ENCODE results near the gene ADCK2. TPM values are rescaled to one million over a fixed set of nuclear protein-coding genes. Genes with fewer than 3 reads are reported as not detected.

Gene ADCK2
- total RNA-seq, 1 donor from 2014 or later = 12.4 TPM

DNA sequence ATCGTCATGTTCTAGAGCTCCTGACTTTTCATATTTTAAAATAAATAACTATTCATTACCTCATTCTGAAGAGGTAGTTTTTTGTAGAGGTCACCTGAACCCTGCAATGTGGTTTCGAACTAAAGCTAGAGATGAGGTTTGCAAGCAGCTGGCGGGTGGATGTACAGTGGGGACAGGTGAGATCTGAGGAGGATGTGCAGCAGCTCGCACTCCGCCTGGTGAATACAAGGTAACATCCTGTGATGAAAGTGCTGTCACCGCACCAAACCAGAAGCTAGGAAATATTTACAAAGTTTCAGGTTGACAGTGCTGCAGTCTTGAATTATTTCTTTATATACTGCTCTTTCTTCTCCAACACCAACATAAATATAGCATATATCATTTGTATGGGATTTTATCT, 50.3 kb downstream of the ADCK2 start:
- H3K9me3 Mint-ChIP-seq (ENCODE audit: unreplicated experiment) = no peaks in the 10 kb centered on the region
- TF ChIP-seq CTCF (IDR thresholded peaks at IDR 0.05; ENCODE audit: insufficient read depth, low read depth, low read length) (no peak), EZH2 (IDR thresholded peaks at IDR 0.05; ENCODE audit: insufficient read depth, low read length) (no peak)
- peaks cover 3% of the 10 kb centered on the region for H3K4me1 ChIP-seq (ENCODE audit: insufficient read depth, low read length)
- no peak overlapping the region for H3K27ac ChIP-seq (ENCODE audit: low read depth, low read length)
- no peak overlapping the region for H3K4me3 ChIP-seq (ENCODE audit: insufficient read depth, low read depth, low read length)
- no peaks in the 10 kb centered on the region for H3K79me2 ChIP-seq (ENCODE audit: insufficient read depth, low read length)
- H4K20me1 ChIP-seq (ENCODE audit: insufficient read depth, low read length) = no peaks in the 10 kb centered on the region
- H3K4me3 Mint-ChIP-seq (ENCODE audit: unreplicated experiment) = no peak overlapping the region
- no peak overlapping the region for H3K9ac ChIP-seq (ENCODE audit: low read length)
- H3K4me1 Mint-ChIP-seq (ENCODE audit: low read depth, unreplicated experiment) = peaks cover 20% of the 10 kb centered on the region
- H3K4me2 ChIP-seq (ENCODE audit: low read length) = no peak overlapping the region
- no peaks in the 10 kb centered on the region for H3K27me3 Mint-ChIP-seq (ENCODE audit: low read depth, unreplicated experiment)
- DNase-seq (ENCODE audit: low read depth) = no peak
- no peak for FAIRE-seq
- H3K36me3 ChIP-seq (ENCODE audit: insufficient read depth, low read length) = peaks cover 6% of the 10 kb centered on the region
- H3K27me3 ChIP-seq (ENCODE audit: insufficient read depth, low read length) = no peaks in the 10 kb centered on the region
- no peaks in the 10 kb centered on the region for H3K36me3 Mint-ChIP-seq (ENCODE audit: low read depth, unreplicated experiment)
- H3K27ac Mint-ChIP-seq (ENCODE audit: unreplicated experiment) = no peak overlapping the region
- H3K9me3 ChIP-seq (ENCODE audit: insufficient read depth, low read depth, low read length) = no peaks in the 10 kb centered on the region
- H2AFZ ChIP-seq (ENCODE audit: low read depth, low read length) = no peak overlapping the region

DNA sequence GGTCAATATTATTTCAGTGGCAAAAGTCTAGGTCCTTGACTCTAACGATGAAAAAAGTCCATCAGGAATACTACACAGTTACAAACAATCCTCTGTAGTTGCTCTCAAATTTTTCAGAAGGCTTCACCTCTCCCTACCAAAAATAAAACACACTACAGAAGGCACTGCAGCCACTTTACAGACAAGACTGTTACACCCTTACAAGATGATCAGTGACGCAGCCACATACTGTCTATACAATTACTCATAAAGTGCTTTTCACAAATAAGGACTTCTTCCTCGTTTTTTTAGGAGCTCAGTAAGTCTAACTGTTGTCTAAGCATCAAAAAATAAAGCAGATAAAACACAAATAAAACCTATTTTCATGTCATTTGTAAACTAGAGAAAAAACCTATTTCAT, 50.8 kb downstream of the ADCK2 start:
- H3K4me1 ChIP-seq (ENCODE audit: insufficient read depth, low read length) = peaks cover 3% of the 10 kb centered on the region
- peaks cover 6% of the 10 kb centered on the region for H3K36me3 ChIP-seq (ENCODE audit: insufficient read depth, low read length)
- no peaks in the 10 kb centered on the region for H3K9me3 Mint-ChIP-seq (ENCODE audit: unreplicated experiment)
- no peaks in the 10 kb centered on the region for H3K79me2 ChIP-seq (ENCODE audit: insufficient read depth, low read length)
- H3K36me3 Mint-ChIP-seq (ENCODE audit: low read depth, unreplicated experiment) = no peaks in the 10 kb centered on the region
- no peaks in the 10 kb centered on the region for H4K20me1 ChIP-seq (ENCODE audit: insufficient read depth, low read length)
- no peak for TF ChIP-seq CTCF (IDR thresholded peaks at IDR 0.05; ENCODE audit: insufficient read depth, low read depth, low read length)
- no peak for TF ChIP-seq EZH2 (IDR thresholded peaks at IDR 0.05; ENCODE audit: insufficient read depth, low read length)
- no peaks in the 10 kb centered on the region for H3K27me3 ChIP-seq (ENCODE audit: insufficient read depth, low read length)
- no peak overlapping the region for H3K4me3 Mint-ChIP-seq (ENCODE audit: unreplicated experiment)
- H2AFZ ChIP-seq (ENCODE audit: low read depth, low read length) = no peak overlapping the region
- H3K9ac ChIP-seq (ENCODE audit: low read length) = no peak overlapping the region
- no peaks in the 10 kb centered on the region for H3K27me3 Mint-ChIP-seq (ENCODE audit: low read depth, unreplicated experiment)
- H3K4me3 ChIP-seq (ENCODE audit: insufficient read depth, low read depth, low read length) = no peak overlapping the region
- H3K4me1 Mint-ChIP-seq (ENCODE audit: low read depth, unreplicated experiment) = peaks cover 23% of the 10 kb centered on the region
- H3K4me2 ChIP-seq (ENCODE audit: low read length) = no peak overlapping the region
- FAIRE-seq (no peak), DNase-seq (ENCODE audit: low read depth) (no peak)
- no peaks in the 10 kb centered on the region for H3K9me3 ChIP-seq (ENCODE audit: insufficient read depth, low read depth, low read length)
- H3K27ac ChIP-seq (ENCODE audit: low read depth, low read length) = no peak overlapping the region
- no peak overlapping the region for H3K27ac Mint-ChIP-seq (ENCODE audit: unreplicated experiment)

- Mint-ChIP-seq H3K36me3 (ENCODE audit: low read depth, unreplicated experiment) (peaks cover under 1% of the 10 kb centered on the region), H3K27ac (ENCODE audit: unreplicated experiment) (no peak overlapping the region), H3K4me1 (ENCODE audit: low read depth, unreplicated experiment) (peaks cover 20% of the 10 kb centered on the region), H3K4me3 (ENCODE audit: unreplicated experiment) (no peak overlapping the region), H3K9me3 (ENCODE audit: unreplicated experiment) (no peaks in the 10 kb centered on the region), H3K27me3 (ENCODE audit: low read depth, unreplicated experiment) (no peaks in the 10 kb centered on the region)
- Histone ChIP-seq H3K4me3 (ENCODE audit: insufficient read depth, low read depth, low read length) (no peak overlapping the region), H3K36me3 (ENCODE audit: insufficient read depth, low read length) (peaks cover 6% of the 10 kb centered on the region), H3K4me1 (ENCODE audit: insufficient read depth, low read length) (peaks cover 3% of the 10 kb centered on the region), H4K20me1 (ENCODE audit: insufficient read depth, low read length) (no peaks in the 10 kb centered on the region), H3K27me3 (ENCODE audit: insufficient read depth, low read length) (no peaks in the 10 kb centered on the region), H3K4me2 (ENCODE audit: low read length) (no peak overlapping the region), H3K27ac (ENCODE audit: low read depth, low read length) (no peak overlapping the region), H2AFZ (ENCODE audit: low read depth, low read length) (no peak overlapping the region), H3K79me2 (ENCODE audit: insufficient read depth, low read length) (no peaks in the 10 kb centered on the region), H3K9me3 (ENCODE audit: insufficient read depth, low read depth, low read length) (no peaks in the 10 kb centered on the region), H3K9ac (ENCODE audit: low read length) (no peak overlapping the region)
- TF ChIP-seq EZH2 (IDR thresholded peaks at IDR 0.05; ENCODE audit: insufficient read depth, low read length) = no peak
- no peak for TF ChIP-seq CTCF (IDR thresholded peaks at IDR 0.05; ENCODE audit: insufficient read depth, low read depth, low read length)
- DNase-seq (ENCODE audit: low read depth) (no peak), FAIRE-seq (no peak)
Observed at GRCh38 chr7:140724706-140725105, 52.0 kb downstream of the ADCK2 start.
